H9 (cell line): ENCODE measurements around the gene ITGB8. TPM values are rescaled to one million over a fixed set of nuclear protein-coding genes. Genes with fewer than 3 reads are reported as not detected.

ENCODE experiments used
- DNase-seq: peaks from one replicate; pipeline ENCODE4 v3.0.0-alpha.2; 2017
- H2AFZ ChIP-seq: one replicate; pipeline ENCODE4 v1.6.1; 2013; ENCODE audit warnings: mild to moderate bottlenecking, low read length, control low read depth, moderate library complexity
- H2AK5ac ChIP-seq: 2 replicates; pipeline ENCODE4 v1.6.1; 2013; ENCODE audit warnings: low read length, control low read depth, mixed read lengths; ENCODE audit not compliant: insufficient read length
- H2BK120ac ChIP-seq: one replicate; pipeline ENCODE4 v1.6.1; 2013; ENCODE audit warnings: low read depth, mild to moderate bottlenecking, low read length, control low read depth, inconsistent platforms; ENCODE audit not compliant: poor library complexity, severe bottlenecking
- H2BK12ac ChIP-seq: 2 replicates; pipeline ENCODE4 v1.6.1; 2013; ENCODE audit warnings: low read length, control low read depth, mixed read lengths, low read depth; ENCODE audit not compliant: insufficient read length
- H2BK15ac ChIP-seq: 2 replicates; pipeline ENCODE4 v1.6.1; 2013; ENCODE audit warnings: low read depth, low read length, control low read depth
- H2BK20ac ChIP-seq: one replicate; pipeline ENCODE4 v1.6.1; 2013; ENCODE audit warnings: low read depth, mild to moderate bottlenecking, low read length, control low read depth, inconsistent platforms; ENCODE audit not compliant: poor library complexity, severe bottlenecking
- H2BK5ac ChIP-seq: 2 replicates; pipeline ENCODE4 v1.6.1; 2013; ENCODE audit warnings: low read length, control low read depth, mixed read lengths; ENCODE audit not compliant: insufficient read length
- H3K14ac ChIP-seq: 2 replicates; pipeline ENCODE4 v1.6.1; 2013; ENCODE audit warnings: low read length, control low read depth; ENCODE audit not compliant: insufficient read depth
- H3K18ac ChIP-seq: 2 replicates; pipeline ENCODE4 v1.6.1; 2013; ENCODE audit warnings: low read depth, mild to moderate bottlenecking, mixed read lengths, low read length, control low read depth; ENCODE audit not compliant: insufficient read length
- H3K23ac ChIP-seq: 2 replicates; pipeline ENCODE4 v1.6.1; 2013; ENCODE audit warnings: low read length, control low read depth, mixed read lengths, low read depth; ENCODE audit not compliant: insufficient read length
- H3K23me2 ChIP-seq: 2 replicates; pipeline ENCODE4 v1.6.1; 2013; ENCODE audit warnings: low read depth, mild to moderate bottlenecking, mixed read lengths, low read length, control low read depth; ENCODE audit not compliant: insufficient read length, poor library complexity, severe bottlenecking
- H3K27ac ChIP-seq: 2 replicates; pipeline ENCODE4 v1.5.1; 2013; ENCODE audit warnings: low read length, control low read depth, mixed read lengths, low read depth; ENCODE audit not compliant: insufficient read length
- H3K27me3 ChIP-seq: 2 replicates; pipeline ENCODE4 v1.6.1; 2013; ENCODE audit warnings: low read length, control low read depth, inconsistent platforms; ENCODE audit not compliant: insufficient read depth
- H3K4ac ChIP-seq: 2 replicates; pipeline ENCODE4 v1.6.1; 2013; ENCODE audit warnings: low read depth, mild to moderate bottlenecking, control low read depth, inconsistent platforms, low read length, moderate library complexity
- H3K4me1 ChIP-seq: 2 replicates; pipeline ENCODE4 v1.6.1; 2013; ENCODE audit warnings: low read length, control low read depth, inconsistent platforms; ENCODE audit not compliant: insufficient read depth
- H3K4me2 ChIP-seq: 2 replicates; pipeline ENCODE4 v1.6.1; 2013; ENCODE audit warnings: low read length, control low read depth, mixed read lengths; ENCODE audit not compliant: insufficient read length, insufficient read depth
- H3K56ac ChIP-seq: 2 replicates; pipeline ENCODE4 v1.6.1; 2013; ENCODE audit warnings: low read depth, mild to moderate bottlenecking, mixed read lengths, low read length, control low read depth; ENCODE audit not compliant: insufficient read length
- H3K79me1 ChIP-seq: 2 replicates; pipeline ENCODE4 v1.6.1; 2013; ENCODE audit warnings: low read depth, mild to moderate bottlenecking, moderate library complexity, low read length, control low read depth, inconsistent platforms; ENCODE audit not compliant: insufficient read depth, poor library complexity, severe bottlenecking
- H3K79me2 ChIP-seq: 2 replicates; pipeline ENCODE4 v1.6.1; 2013; ENCODE audit warnings: low read length, control low read depth, inconsistent platforms; ENCODE audit not compliant: insufficient read depth
- H3K9ac ChIP-seq: 2 replicates; pipeline ENCODE4 v1.6.1; 2013; ENCODE audit warnings: low read length, control low read depth, mixed read lengths; ENCODE audit not compliant: insufficient read length; ENCODE audit errors: extremely low read depth
- H3K9me3 ChIP-seq: one replicate; pipeline ENCODE4 v1.6.1; 2013; ENCODE audit warnings: low read depth, low read length, inconsistent platforms; ENCODE audit not compliant: control insufficient read depth
- H3T11ph ChIP-seq: one replicate; pipeline ENCODE4 v1.6.1; 2013; ENCODE audit warnings: mild to moderate bottlenecking, low read length, control low read depth, inconsistent platforms
- H4K20me1 ChIP-seq: one replicate; pipeline ENCODE4 v1.6.1; 2013; ENCODE audit not compliant: control insufficient read depth, insufficient read length, insufficient read depth
- H4K5ac ChIP-seq: 2 replicates; pipeline ENCODE4 v1.6.1; 2013; ENCODE audit warnings: low read depth, mild to moderate bottlenecking, mixed read lengths, low read length, control low read depth; ENCODE audit not compliant: insufficient read length
- H4K8ac ChIP-seq: replicated peaks from 2 replicates; pipeline ENCODE4 v1.6.1; 2013; ENCODE audit warnings: low read length, control low read depth, mixed read lengths, low read depth; ENCODE audit not compliant: insufficient read length
- H4K91ac ChIP-seq: 2 replicates; pipeline ENCODE4 v1.6.1; 2013; ENCODE audit warnings: low read depth, mild to moderate bottlenecking, moderate library complexity, mixed read lengths, low read length, control low read depth; ENCODE audit not compliant: insufficient read length
- H3K27ac Mint-ChIP-seq, 3 experiments: 2 replicates in 2 of 3; 3 replicates in 1 of 3; pipeline ENCODE4 v1.8.0; 2020 to 2021; ENCODE audit warnings: mixed read lengths in 3 of 3, mild to moderate bottlenecking in 1 of 3, moderate library complexity in 1 of 3
- H3K27me3 Mint-ChIP-seq: 2 replicates; pipeline ENCODE4 v1.8.0; 2021; ENCODE audit warnings: low read depth, mild to moderate bottlenecking, moderate library complexity, mixed read lengths
- H3K36me3 Mint-ChIP-seq, 3 experiments: 2 replicates in 2 of 3; 3 replicates in 1 of 3; pipeline ENCODE4 v1.8.0; 2020 to 2021; ENCODE audit warnings: low read depth in 3 of 3, mixed read lengths in 3 of 3; ENCODE audit not compliant: insufficient read depth in 1 of 3
- H3K4me1 Mint-ChIP-seq, 2 experiments: 2 replicates each; pipeline ENCODE4 v1.8.0; 2020; ENCODE audit warnings: mixed read lengths in 2 of 2
- H3K4me3 Mint-ChIP-seq, 2 experiments: 2 replicates in 1 of 2; 3 replicates in 1 of 2; pipeline ENCODE4 v1.8.0; 2020 to 2021; ENCODE audit warnings: mild to moderate bottlenecking in 2 of 2, mixed read lengths in 2 of 2, moderate library complexity in 1 of 2
- H3K9me3 Mint-ChIP-seq, 2 experiments: 2 replicates in 1 of 2; 3 replicates in 1 of 2; pipeline ENCODE4 v1.8.0; 2020; ENCODE audit warnings: mild to moderate bottlenecking in 2 of 2, mixed read lengths in 2 of 2, moderate library complexity in 1 of 2
- WGBS: extraction: QIAGEN DNeasy Blood & Tissue Kit; methylation state at CpG from one replicate; pipeline ENCODE4 v1.1.7; 2013; ENCODE audit warnings: missing lambda C conversion rate, low lambda C conversion rate, mixed read lengths; ENCODE audit not compliant: insufficient read length; ENCODE audit errors: extremely low coverage; 5-methylcytosine and 5-hydroxymethylcytosine counted together
- total RNA-seq: library from RNA; stranded (reverse); gene quantifications from 2 replicates; pipeline ENCODE4 v1.2.1, GENCODE V29; 2021
- TF ChIP-seq, protein P1 (sequence below): fragments of 200-600 bp; sonication (generic); conservative IDR thresholded peaks from 3 replicates; pipeline ENCODE4 v1.8.0; 2021; ENCODE audit warnings: antibody characterized with exemption, mild to moderate bottlenecking

ITGB8 gene
- total RNA-seq, 1 experiment from 2014 or later = 7.6 TPM

DNA sequence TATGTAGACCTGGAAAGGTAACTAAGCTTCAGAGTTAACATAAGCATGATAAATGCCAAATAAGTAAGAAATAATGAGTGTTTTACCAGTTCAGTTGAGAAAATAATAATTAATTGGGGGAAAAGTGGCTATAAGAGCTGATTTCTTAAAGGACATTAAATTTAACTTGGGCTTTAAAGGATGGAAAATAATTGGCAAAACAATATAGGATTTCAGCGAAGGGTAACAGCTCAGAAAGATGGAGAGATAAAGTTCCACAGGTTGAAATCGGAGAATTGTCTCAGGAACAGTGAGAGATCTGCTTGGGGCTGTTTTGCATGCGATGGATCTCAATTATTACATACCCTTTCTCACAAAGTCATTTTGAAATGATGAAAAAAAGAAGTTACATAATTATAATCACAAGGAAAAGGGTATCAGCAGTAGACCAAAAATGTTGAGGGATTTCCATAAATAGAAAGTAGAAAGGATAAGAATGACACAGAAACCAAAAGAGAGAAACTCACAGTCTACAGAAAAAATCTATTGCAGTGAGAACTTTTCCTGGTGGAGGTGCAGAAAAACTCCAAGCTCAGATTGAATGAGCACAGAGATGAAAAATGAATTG, 40.1 kb upstream of the ITGB8 start:
- Mint-ChIP-seq H3K4me1 (peaks cover 8 to 9% of the 10 kb centered on the region in 2 experiments), H3K27ac (peak overlapping the region in 1 of 3 experiments; percentile 57; a peak in 1 of 7 replicates), H3K27me3 (no peaks in the 10 kb centered on the region), H3K36me3 (no peaks in the 10 kb centered on the region), H3K9me3 (no peaks in the 10 kb centered on the region), H3K4me3 (no peak overlapping the region)
- Histone ChIP-seq H4K5ac (no peak overlapping the region), H3K27me3 (no peaks in the 10 kb centered on the region), H3K79me1 (no peaks in the 10 kb centered on the region), H2BK5ac (no peak overlapping the region), H3K4ac (no peak overlapping the region), H3K27ac (no peak overlapping the region), H2BK20ac (no peak overlapping the region), H2AK5ac (no peak overlapping the region), H3K4me1 (no peaks in the 10 kb centered on the region), H3K79me2 (no peaks in the 10 kb centered on the region), H3T11ph (no peak overlapping the region), H3K23ac (no peak overlapping the region), H3K9ac (no peak overlapping the region), H3K14ac (no peak overlapping the region), H3K56ac (no peak overlapping the region), H3K9me3 (no peaks in the 10 kb centered on the region), H3K23me2 (no peaks in the 10 kb centered on the region), H3K18ac (no peak overlapping the region), H2BK15ac (no peak overlapping the region), H4K20me1 (no peaks in the 10 kb centered on the region), H3K4me2 (no peak overlapping the region), H2BK120ac (no peak overlapping the region), H2AFZ (no peak overlapping the region), H4K8ac (no peak overlapping the region), H2BK12ac (no peak overlapping the region), H4K91ac (no peak overlapping the region)
- TF ChIP-seq, protein P1, sequence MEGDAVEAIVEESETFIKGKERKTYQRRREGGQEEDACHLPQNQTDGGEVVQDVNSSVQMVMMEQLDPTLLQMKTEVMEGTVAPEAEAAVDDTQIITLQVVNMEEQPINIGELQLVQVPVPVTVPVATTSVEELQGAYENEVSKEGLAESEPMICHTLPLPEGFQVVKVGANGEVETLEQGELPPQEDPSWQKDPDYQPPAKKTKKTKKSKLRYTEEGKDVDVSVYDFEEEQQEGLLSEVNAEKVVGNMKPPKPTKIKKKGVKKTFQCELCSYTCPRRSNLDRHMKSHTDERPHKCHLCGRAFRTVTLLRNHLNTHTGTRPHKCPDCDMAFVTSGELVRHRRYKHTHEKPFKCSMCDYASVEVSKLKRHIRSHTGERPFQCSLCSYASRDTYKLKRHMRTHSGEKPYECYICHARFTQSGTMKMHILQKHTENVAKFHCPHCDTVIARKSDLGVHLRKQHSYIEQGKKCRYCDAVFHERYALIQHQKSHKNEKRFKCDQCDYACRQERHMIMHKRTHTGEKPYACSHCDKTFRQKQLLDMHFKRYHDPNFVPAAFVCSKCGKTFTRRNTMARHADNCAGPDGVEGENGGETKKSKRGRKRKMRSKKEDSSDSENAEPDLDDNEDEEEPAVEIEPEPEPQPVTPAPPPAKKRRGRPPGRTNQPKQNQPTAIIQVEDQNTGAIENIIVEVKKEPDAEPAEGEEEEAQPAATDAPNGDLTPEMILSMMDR = no peak
- no CpG with 5 or more reads among the region's 3 CpGs for WGBS
- DNase-seq = no peak
